NCI-H2171 (cell line): ENCODE data around the gene TMEM175.

Experiments
- DNase-seq: peaks from one replicate; lab custom pipeline; 2025; lab: John Stamatoyannopoulos, UW

The TMEM175 gene

DNA sequence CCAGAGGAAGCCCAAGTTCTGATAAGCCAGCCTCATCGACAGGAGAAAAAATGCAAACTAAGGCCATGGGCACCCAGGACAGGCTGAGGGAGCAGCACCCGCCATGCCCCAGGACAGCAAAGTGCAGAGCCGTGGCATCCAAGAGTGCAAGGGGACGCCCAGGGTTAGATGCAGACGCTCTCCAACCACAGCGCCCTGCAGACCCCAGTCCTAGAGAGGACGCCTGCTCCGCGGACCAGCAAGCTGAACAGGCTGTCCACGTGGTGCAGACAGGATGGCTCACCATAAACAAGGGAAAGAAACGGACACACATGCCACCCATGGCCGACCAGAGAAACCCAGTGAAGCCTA lies 32.7 kb upstream of the TMEM175 start:
- DNase-seq, result no peak

DNA sequence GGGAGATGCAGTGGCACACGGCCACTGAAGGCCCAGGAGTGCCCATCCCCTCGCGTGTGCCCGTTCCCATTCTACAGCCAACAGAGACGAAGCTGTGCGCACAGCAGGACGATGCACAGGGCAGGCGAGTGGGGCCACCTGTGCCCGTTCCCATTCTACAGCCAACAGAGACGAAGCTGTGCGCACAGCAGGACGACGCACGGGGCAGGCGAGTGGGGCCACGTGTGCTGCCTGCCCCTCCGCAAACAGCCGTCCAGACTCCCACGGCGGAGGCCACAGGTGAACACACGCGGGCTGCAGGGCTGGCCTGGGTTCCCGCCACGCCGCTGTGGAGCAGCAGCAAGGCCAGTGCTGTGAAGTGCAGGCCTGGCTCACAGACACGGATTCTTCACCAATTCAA lies 32.2 kb upstream of the TMEM175 start:
- no peak for DNase-seq

DNA sequence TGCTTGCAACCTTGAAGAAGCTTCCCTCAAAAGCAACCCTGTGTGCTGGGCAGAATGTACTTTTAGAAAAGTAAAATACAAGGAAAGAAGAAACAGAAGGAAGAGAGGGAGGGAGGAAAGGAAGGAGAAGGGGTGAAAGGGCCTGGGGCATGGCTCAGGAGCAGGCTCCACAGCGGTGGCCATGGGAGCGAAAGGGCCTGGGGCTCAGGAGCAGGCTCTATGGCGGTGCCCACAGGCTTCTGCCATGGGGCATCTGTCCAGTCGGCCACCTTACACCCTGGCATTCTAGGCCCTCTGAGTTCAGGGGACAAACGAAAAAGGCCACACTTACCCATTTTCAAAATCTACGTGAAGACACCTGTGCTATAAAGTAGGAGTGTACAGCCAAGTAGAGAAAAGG lies 31.5 kb upstream of the TMEM175 start:
- no peak for DNase-seq

- no peak for DNase-seq
Observed at GRCh38 chr4:901192-901910, 30.9 kb upstream of the TMEM175 start.

DNA sequence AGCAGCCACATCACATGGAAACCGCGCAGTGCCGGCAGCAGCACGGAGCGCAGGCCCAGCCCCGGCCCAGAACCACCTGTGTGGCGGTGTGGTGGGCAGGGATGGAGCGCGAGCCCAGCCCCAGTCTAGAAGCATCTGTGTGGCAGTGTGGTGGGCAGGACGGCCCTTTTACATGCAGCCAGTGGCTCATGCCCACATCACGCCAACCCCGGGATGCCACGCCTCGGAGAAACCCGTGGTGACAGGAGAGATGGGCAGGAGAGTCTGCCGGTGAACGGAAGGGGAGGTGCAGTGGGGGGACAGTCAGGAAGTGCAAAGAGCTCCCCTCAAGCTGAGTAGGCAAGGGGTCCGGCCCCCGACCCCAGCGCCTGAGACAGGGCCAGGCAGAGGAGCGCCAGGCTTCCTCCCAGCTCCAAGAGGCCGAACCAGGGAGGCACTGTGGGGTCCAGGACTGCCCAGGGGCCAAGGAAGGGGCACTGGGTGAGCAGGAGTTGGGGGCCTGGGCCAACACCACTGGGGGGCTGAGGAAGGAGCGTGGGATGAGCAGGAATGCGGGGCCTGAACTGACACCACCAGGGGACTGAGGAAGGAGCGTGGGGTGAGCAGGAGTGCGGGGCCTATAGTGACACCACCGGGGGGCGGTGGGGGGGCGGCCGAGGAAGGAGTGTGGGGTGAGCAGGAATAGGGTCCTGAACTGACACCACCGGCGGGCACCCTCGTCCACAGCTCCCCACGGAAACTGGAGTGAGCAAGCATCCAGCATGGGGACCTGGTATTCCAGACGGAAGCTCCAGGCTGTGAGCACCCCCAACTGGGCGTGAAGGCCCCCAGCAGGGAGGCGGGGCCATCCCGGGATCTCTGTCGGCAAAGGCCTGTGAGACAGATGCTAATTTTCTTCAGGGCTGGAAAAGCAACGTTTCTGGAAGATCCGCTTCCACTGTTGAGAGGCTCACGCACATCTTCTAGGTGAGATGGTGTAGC lies 28.9 kb upstream of the TMEM175 start:
- no peak for DNase-seq

GRCh38 chr4:905485-906338 lies 26.5 kb upstream of the TMEM175 start:
- DNase-seq, result no peak

DNA sequence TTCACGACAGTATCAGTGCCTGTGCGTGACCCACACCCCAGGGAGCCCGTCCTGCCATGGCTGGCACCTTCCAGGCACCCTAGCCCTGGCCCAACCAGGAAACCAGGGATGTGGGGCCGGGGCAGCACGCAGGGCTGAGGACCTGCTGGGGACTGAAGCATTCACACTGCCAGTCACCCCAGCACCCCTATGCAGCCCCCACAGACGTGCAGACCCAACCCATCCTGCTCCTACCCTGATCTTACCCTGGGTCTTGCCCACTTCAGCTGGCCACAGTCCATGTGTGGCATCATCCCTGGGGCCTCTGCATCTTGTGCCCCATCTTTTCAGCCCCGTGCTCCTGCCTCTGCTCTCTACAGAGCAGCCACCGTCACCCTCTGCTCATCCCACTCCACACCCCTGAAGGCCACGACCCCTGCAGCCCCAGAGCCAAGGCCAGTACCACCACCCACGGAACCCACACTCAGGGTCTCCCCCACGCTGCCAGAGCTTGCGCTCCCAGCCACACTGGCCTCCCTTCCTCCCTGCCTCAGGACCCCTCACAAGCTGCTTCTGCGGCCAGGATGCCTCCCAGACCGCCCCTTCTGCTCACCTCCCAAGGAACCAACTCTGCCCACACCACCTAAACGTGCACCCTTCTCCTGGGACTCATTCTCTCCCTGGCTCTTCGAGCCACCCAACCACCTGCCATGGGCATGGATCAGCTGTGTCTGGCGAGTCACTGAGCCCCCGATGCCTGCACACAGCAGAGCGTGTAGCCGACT lies 25.7 kb upstream of the TMEM175 start:
- DNase-seq, result no peak

DNA sequence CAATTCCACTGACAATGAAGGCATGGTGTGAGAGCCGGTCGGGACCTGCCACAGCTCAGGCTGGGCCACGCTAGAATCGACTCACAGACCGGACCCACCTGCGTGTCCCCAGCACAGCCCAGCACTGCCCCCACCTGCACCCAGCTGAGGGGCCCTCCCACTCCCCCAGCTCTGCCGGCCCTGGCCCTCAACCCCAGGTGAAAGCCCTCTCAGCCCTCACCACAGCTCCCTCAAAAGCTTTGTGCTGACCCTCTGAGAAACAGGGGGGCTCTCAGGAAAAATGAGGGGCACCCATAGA lies 25.2 kb upstream of the TMEM175 start:
- DNase-seq, result no peak

DNA sequence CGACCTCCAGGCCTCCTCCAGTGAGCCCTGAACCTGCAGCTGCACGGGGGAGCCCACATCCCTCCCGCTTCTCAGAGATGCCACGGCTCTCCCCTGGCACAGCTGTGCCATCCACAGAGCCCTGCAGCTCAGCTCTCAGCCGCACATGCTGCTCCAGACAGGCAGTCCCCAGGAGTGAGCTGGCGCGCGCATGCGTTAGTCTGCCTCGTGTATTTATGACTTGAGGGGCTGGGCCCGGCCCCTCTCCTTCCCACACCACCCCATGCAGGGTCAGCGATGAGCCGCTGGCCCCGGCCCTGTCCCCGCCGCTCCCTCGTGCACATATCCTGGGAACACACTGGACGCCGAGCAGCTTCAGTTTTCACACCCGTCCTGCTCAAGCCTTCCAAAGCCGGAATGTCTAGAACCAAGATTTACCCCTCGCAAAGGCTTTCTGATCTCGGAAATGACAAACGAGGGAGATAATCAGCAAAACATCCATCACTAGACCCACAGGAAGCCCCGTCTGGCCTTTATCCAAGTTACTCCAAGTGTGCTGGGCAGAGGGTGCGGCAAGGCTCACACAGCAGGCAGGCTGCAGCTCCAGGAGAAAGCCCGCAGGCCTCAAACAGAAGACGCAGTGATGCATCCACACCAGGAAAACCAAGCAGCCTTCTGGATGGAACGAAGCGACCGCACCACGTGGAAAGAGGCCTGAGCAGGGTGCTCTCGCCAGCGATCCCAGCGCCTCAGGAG lies 24.4 kb upstream of the TMEM175 start:
- no peak for DNase-seq

DNA sequence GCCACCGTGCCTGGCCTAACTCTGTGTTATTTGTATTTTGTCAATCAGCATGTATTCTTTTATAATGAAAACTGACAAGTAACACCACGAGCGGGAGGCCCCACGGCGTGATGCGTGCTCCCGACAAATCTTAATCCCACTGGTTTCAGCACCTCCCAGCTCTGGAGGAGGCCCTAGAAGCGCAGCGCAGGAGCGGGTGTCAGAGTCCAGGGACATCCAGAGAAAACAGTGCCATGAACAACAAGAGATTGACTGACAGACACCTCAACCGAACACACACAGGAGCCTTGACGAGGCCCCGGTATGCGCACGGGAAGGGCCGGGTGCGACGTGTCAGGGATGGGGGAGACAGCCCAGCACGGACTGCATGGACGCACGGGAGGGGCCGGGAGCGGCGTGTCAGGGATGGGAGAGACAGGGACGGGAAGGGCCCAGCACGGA lies 23.1 kb upstream of the TMEM175 start:
- DNase-seq, result no peak

DNA sequence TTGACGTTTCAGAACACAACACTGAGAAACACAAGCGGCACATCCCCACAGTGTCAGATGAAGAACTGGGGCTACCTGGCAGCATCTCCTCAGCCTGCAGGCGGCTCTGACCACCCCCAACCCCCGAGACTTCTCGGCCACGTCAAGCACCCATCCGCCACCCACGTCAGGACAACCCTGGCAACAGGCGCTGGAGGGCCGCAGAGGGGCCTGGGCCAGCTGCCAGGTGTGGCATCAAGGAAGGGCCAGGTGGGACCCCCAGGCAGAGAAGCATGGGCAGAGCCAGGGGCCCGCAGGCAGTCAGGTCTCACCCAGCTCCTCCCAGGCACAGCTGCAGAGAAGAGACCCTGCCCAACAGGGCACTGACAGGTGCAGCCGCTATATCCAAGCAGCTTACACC lies 22.4 kb upstream of the TMEM175 start:
- DNase-seq, result no peak

DNA sequence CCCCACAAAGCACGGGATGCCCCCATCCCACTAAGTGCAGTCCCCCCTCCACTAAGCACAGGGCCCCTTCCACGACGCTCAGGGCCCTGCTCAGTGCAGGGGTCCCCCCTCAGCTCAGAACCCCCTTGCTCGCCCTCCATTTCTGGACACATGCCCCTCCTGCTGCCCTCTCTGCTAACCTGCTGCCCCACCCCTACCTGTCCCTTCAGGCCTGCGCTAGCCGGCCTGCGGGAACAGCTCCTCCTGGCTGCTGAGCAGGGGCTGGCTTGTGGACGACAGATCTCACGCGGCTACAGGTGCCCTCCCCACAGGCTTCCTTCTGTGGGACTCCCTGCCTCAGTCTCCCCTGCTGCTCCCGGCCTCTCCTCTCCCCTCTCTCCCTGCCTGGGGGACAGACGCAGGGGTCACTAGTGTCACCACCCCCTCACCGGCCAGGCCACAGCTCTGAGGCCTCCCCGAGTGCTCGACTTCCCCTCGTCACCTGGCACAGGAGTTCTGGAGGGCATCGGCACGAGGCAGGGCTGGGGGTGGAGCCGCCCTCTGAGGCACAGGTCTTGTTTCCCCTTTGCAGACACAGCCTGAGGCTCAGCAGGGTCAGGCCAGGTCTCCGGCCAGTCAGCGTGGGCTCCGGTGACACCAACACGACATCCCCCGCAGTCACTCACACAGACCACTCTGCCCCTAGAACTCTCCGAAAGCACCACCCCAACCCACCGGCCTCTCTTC lies 21.7 kb upstream of the TMEM175 start:
- no peak for DNase-seq

GRCh38 chr4:911221-911751 lies 21.0 kb upstream of the TMEM175 start:
- DNase-seq, result no peak

- no peak for DNase-seq
Observed at GRCh38 chr4:911871-912490, 20.3 kb upstream of the TMEM175 start.

GRCh38 chr4:912548-913279 lies 19.5 kb upstream of the TMEM175 start:
- no peak for DNase-seq

DNA sequence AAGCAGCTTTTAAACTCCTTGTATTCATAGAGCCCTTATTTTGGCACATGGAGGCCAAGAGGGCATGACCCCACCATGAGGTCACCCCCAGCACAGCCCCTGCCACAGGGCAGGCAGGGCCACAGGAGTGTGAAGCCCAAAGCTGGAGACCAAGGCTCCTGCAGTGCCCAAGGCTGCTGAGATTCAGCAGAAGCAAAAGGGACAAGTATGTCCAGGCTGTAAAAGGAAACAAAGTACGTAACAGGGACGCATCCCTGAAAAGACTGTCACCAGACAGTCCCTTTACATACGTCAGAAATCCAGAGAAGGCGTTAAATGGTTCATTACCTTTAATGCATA lies 19.0 kb upstream of the TMEM175 start:
- DNase-seq, result no peak

- DNase-seq, result no peak
Observed at GRCh38 chr4:914531-914930, 17.7 kb upstream of the TMEM175 start.

GRCh38 chr4:915041-915474 lies 17.2 kb upstream of the TMEM175 start:
- no peak for DNase-seq

DNA sequence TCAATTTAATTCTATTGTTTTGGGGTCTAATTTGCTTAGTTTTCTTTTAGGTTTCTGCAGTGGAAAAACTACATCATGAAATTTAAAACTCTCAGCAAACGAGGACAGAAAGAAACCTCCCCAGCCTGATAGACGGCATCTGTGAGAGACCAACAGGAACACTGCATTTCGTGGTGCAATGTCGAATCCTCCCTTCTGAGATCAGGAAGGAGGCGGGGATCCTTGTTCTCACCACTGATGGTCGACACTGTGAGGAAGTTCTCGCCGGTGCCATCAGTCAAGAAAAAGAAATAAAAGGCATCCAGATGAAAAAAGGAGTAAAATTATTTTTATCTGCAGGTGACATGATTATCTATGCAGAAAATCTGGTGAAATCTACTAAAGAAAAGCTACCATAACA lies 16.7 kb upstream of the TMEM175 start:
- no peak for DNase-seq
